Liver (tissue), 9 donors: ENCODE data around the gene JTB. TPM values are rescaled to one million over a fixed set of nuclear protein-coding genes. Genes with fewer than 3 reads are reported as not detected.

ENCODE experiments used
- DNase-seq: peaks from one replicate; pipeline ENCODE4 v3.0.0-alpha.2; 2017; ENCODE audit warnings: low spot score
- H3K27ac ChIP-seq, 2 donors: one replicate each; pipeline ENCODE4 v1.7.0; 2013; ENCODE audit warnings: inconsistent platforms in 2 of 2, low read length in 2 of 2, control low read depth in 1 of 2, low read depth in 1 of 2, mild to moderate bottlenecking in 1 of 2
- H3K27me3 ChIP-seq, 4 donors: one replicate each; pipeline versions ENCODE4 v1.6.1 to v1.7.0; 2013; ENCODE audit warnings: low read length in 3 of 4, inconsistent platforms in 1 of 4, mild to moderate bottlenecking in 1 of 4, moderate library complexity in 1 of 4; ENCODE audit not compliant: control insufficient read depth in 4 of 4, insufficient read depth in 4 of 4
- H3K36me3 ChIP-seq, 4 donors: one replicate each; pipeline versions ENCODE4 v1.6.1 to v1.7.0; 2013; ENCODE audit warnings: low read length in 3 of 4, mild to moderate bottlenecking in 3 of 4, low read depth in 1 of 4, moderate library complexity in 1 of 4; ENCODE audit not compliant: control insufficient read depth in 4 of 4, insufficient read depth in 3 of 4
- H3K4me1 ChIP-seq, 4 donors: one replicate each; pipeline versions ENCODE4 v1.6.1 to v1.7.0; 2013; ENCODE audit warnings: low read length in 3 of 4, mild to moderate bottlenecking in 3 of 4, moderate library complexity in 1 of 4; ENCODE audit not compliant: control insufficient read depth in 4 of 4, insufficient read depth in 4 of 4
- H3K4me3 ChIP-seq, 3 donors: one replicate each; pipeline versions ENCODE4 v1.6.1 to v1.7.0; 2013; ENCODE audit warnings: low read length in 3 of 3, control low read depth in 1 of 3, low read depth in 1 of 3, mild to moderate bottlenecking in 1 of 3
- H3K9ac ChIP-seq, 2 donors: one replicate each; pipeline ENCODE4 v1.7.0; 2013; ENCODE audit warnings: low read length in 2 of 2, mild to moderate bottlenecking in 2 of 2, moderate library complexity in 2 of 2, control low read depth in 1 of 2, low read depth in 1 of 2
- H3K9me3 ChIP-seq, 4 donors: one replicate each; pipeline versions ENCODE4 v1.6.1 to v1.7.0; 2013; ENCODE audit warnings: low read length in 3 of 4; ENCODE audit not compliant: control insufficient read depth in 4 of 4
- ATF3 ChIP-seq: IDR thresholded peaks from 2 replicates; pipeline ENCODE4 v1.6.1; 2016; ENCODE audit warnings: antibody characterized with exemption
- CTCF ChIP-seq: fragments of 150-350 bp; IDR thresholded peaks from 2 replicates; pipeline ENCODE4 v1.5.1; 2017; ENCODE audit warnings: improper control_type of control experiment, low read depth, low read length; ENCODE audit not compliant: missing input control
- EGR1 ChIP-seq, 2 donors: IDR thresholded peaks; 2 replicates each; pipeline ENCODE4 v1.6.1; 2016 to 2018; ENCODE audit warnings: antibody characterized with exemption in 2 of 2, low read depth in 2 of 2
- FOXA1 ChIP-seq: IDR thresholded peaks from 2 replicates; pipeline ENCODE4 v1.6.1; 2016; ENCODE audit warnings: antibody characterized with exemption
- FOXA2 ChIP-seq: IDR thresholded peaks from 2 replicates; pipeline ENCODE4 v1.6.1; 2016; ENCODE audit warnings: antibody characterized with exemption
- GABPA ChIP-seq, 2 donors: IDR thresholded peaks in 1 of 2; conservative IDR thresholded peaks in 1 of 2; 2 replicates each; pipeline ENCODE4 v1.6.1; 2016; ENCODE audit warnings: antibody characterized with exemption in 2 of 2, mild to moderate bottlenecking in 1 of 2, moderate library complexity in 1 of 2
- HNF4A ChIP-seq, 2 donors: conservative IDR thresholded peaks; 2 replicates each; pipeline ENCODE4 v1.6.1; 2016; ENCODE audit warnings: antibody characterized with exemption in 2 of 2, mild to moderate bottlenecking in 2 of 2
- HNF4G ChIP-seq: IDR thresholded peaks from 2 replicates; pipeline ENCODE4 v1.6.1; 2016; ENCODE audit warnings: antibody characterized with exemption
- JUND ChIP-seq, 2 donors: IDR thresholded peaks; 2 replicates each; pipeline ENCODE4 v1.6.1; 2016; ENCODE audit warnings: antibody characterized with exemption in 2 of 2
- MAX ChIP-seq: IDR thresholded peaks from 2 replicates; pipeline ENCODE4 v1.6.1; 2016; ENCODE audit warnings: antibody characterized with exemption
- NR2F2 ChIP-seq: IDR thresholded peaks from 2 replicates; pipeline ENCODE4 v1.6.1; 2016; ENCODE audit warnings: antibody characterized with exemption
- RAD21 ChIP-seq, 2 donors: IDR thresholded peaks; 2 replicates each; pipeline ENCODE4 v1.6.1; 2016; ENCODE audit warnings: antibody characterized with exemption in 2 of 2, mild to moderate bottlenecking in 2 of 2
- REST ChIP-seq: IDR thresholded peaks from 2 replicates; pipeline ENCODE4 v1.6.1; 2016; ENCODE audit warnings: antibody characterized with exemption, mild to moderate bottlenecking
- RXRA ChIP-seq, 2 donors: IDR thresholded peaks; 2 replicates each; pipeline ENCODE4 v1.6.1; 2017 to 2018; ENCODE audit warnings: antibody characterized with exemption in 2 of 2, mild to moderate bottlenecking in 1 of 2
- SP1 ChIP-seq: IDR thresholded peaks from 2 replicates; pipeline ENCODE4 v1.6.1; 2018; ENCODE audit warnings: antibody characterized with exemption, mild to moderate bottlenecking
- TAF1 ChIP-seq: conservative IDR thresholded peaks from 2 replicates; pipeline ENCODE4 v1.6.1; 2016; ENCODE audit warnings: antibody characterized with exemption, mild to moderate bottlenecking
- YY1 ChIP-seq: IDR thresholded peaks from 2 replicates; pipeline ENCODE4 v1.6.1; 2016; ENCODE audit warnings: antibody characterized with exemption, mild to moderate bottlenecking
- ZBTB33 ChIP-seq: IDR thresholded peaks from 2 replicates; pipeline ENCODE4 v1.6.1; 2016; ENCODE audit warnings: antibody characterized with exemption
- WGBS: extraction: QIAGEN DNeasy Blood & Tissue Kit; methylation state at CpG from one replicate; pipeline ENCODE4 v1.1.7; 2013; 5-methylcytosine and 5-hydroxymethylcytosine counted together
- polyA plus RNA-seq, 2 donors: library from polyadenylated mRNA; stranded (reverse) in 1 of 2; unstranded in 1 of 2; fragments of 200-250 nt in 1 of 2; fragments of >200 nt in 1 of 2; fragmentation: Nextera tagmentation in 1 of 2; extraction: Ambion mirVana in 1 of 2; gene quantifications; one replicate each; pipeline versions ENCODE4 v1.2.1 to v1.2.3, GENCODE V29; 2013 to 2015
- total RNA-seq, 2 donors: library from RNA; depleted of rRNA; stranded (reverse); fragments of >200 nt; gene quantifications; one replicate each; pipeline ENCODE4 v1.2.3, GENCODE V29; 2014
- donor health status: healthy.
- donor health status: healthy.
- donor health status: healthy.
- donor health status: healthy.
- donor health status: healthy.

Gene JTB
- total and polyA plus RNA-seq, 4 donors, result 88.9 to 182 (median 124) TPM

GRCh38 chr1:153973071-153973470 lies 4.4 kb downstream of the JTB start:
- H3K27me3 ChIP-seq, result no peaks in the 10 kb centered on the region
- H3K9ac ChIP-seq, result no peak overlapping the region
- no peak overlapping the region for H3K4me3 ChIP-seq
- WGBS, result 97% methylated on average over 3 of the region's 3 CpGs
- TF ChIP-seq REST (no peak), NR2F2 (no peak), EGR1 (IDR thresholded peaks at IDR 0.05; ENCODE audit: low read depth in 2 of 2) (no peak), CTCF (no peak), TAF1 (no peak), FOXA2 (no peak), HNF4G (no peak), RXRA (IDR thresholded peaks at IDR 0.05) (no peak), ATF3 (no peak), HNF4A (conservative IDR thresholded peaks at IDR 0.05) (no peak), ZBTB33 (no peak), RAD21 (IDR thresholded peaks at IDR 0.05) (no peak), JUND (IDR thresholded peaks at IDR 0.05) (no peak), FOXA1 (no peak), SP1 (no peak), YY1 (no peak), MAX (no peak), GABPA (IDR thresholded peaks at IDR 0.05 in 1 of 2, conservative IDR thresholded peaks at IDR 0.05 in 1 of 2) (no peak)
- H3K9me3 ChIP-seq, result no peaks in the 10 kb centered on the region
- H3K27ac ChIP-seq, result no peak overlapping the region
- H3K4me1 ChIP-seq, result peaks cover 2 to 24% (median 20%) of the 10 kb centered on the region in 4 donors
- peaks cover 4 to 19% (median 17%) of the 10 kb centered on the region in 4 donors for H3K36me3 ChIP-seq
- no peak for DNase-seq
